Measurements from ENCODE around the gene DHX40.

The DHX40 gene

GRCh38 chr17:59620064-59620359 is 54.6 kb downstream of the DHX40 start:
- H3K36me3 ChIP-seq (ENCODE audit: control insufficient read depth, insufficient read depth, low read length): no peaks in the 10 kb centered on the region
- H3K4me3 ChIP-seq (replicated peaks; ENCODE audit: low read depth, low read length): peak overlapping the region; percentile 98
- no peak for DNase-seq (ENCODE audit: extremely low read depth, insufficient read length)
- TF ChIP-seq, protein P1, sequence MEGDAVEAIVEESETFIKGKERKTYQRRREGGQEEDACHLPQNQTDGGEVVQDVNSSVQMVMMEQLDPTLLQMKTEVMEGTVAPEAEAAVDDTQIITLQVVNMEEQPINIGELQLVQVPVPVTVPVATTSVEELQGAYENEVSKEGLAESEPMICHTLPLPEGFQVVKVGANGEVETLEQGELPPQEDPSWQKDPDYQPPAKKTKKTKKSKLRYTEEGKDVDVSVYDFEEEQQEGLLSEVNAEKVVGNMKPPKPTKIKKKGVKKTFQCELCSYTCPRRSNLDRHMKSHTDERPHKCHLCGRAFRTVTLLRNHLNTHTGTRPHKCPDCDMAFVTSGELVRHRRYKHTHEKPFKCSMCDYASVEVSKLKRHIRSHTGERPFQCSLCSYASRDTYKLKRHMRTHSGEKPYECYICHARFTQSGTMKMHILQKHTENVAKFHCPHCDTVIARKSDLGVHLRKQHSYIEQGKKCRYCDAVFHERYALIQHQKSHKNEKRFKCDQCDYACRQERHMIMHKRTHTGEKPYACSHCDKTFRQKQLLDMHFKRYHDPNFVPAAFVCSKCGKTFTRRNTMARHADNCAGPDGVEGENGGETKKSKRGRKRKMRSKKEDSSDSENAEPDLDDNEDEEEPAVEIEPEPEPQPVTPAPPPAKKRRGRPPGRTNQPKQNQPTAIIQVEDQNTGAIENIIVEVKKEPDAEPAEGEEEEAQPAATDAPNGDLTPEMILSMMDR (IDR thresholded peaks at IDR 0.05; ENCODE audit: insufficient read depth, low read length, poor library complexity, severe bottlenecking): no peak
- H3K27me3 ChIP-seq (replicated peaks; ENCODE audit: control insufficient read depth, insufficient read depth, low read length): no peaks in the 10 kb centered on the region

DNA sequence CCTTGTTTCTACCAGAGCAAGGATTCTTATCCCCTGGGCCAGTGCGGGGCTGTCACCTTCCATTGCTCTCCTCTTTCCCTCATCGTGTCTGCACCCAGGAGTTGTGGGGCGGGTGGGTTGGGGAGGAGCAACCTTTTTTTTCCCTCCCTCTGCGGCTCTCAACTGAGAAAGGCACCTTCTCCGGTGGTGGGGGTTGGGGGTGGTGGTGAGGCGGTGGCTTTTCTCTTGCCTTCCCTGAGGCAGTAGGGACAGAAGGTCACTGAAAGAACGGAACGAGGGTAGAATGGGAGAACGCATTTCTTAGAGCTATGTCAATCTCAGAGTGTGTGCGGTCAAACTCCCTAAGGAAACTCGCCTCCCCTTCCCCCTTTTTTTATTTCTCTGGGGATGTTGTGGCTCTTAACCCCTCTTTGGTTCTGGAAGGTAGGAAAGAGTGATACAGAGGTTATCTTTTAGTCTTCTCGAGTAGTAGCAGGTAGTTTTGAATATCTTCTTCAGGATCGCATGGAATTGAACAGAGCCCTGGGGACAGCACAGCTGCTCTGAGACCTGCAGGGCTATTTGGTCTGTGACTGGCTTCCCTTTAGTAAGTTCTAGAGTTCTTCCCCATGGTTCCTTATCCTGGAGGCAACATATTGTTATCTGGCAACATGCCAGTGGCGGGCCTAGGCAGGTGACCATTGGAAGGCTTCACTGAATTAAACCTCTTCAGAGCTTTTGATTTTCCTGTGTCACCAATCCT is 55.3 kb downstream of the DHX40 start:
- peak overlapping the region; percentile 98 for H3K4me3 ChIP-seq (replicated peaks; ENCODE audit: low read depth, low read length)
- TF ChIP-seq, protein P1 (IDR thresholded peaks at IDR 0.05; ENCODE audit: insufficient read depth, low read length, poor library complexity, severe bottlenecking): no peak
- H3K27me3 ChIP-seq (replicated peaks; ENCODE audit: control insufficient read depth, insufficient read depth, low read length): no peaks in the 10 kb centered on the region
- H3K36me3 ChIP-seq (ENCODE audit: control insufficient read depth, insufficient read depth, low read length): no peaks in the 10 kb centered on the region
- DNase-seq (ENCODE audit: extremely low read depth, insufficient read length): peak; percentile 29

DNA sequence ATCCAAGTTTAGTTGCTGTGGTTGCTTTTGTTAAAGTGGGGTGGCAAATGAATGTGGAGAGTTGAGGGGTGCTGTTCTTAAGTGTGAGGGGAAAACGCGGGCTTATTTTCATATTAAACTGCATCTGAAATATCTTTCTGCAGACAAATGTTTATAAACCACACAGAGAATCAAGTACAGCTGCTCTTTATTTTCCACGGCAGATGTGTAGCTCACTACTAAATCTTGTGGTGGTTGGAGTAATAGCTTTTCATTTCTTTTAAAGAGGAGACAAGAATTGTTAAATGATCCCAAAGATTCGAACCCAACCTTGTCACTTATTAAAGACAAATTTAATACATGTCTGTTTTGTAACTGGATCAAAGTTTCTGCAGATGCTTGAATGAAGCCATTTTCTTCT is 56.4 kb downstream of the DHX40 start:
- Histone ChIP-seq H3K4me3 (replicated peaks; ENCODE audit: low read depth, low read length) (peak overlapping the region; percentile 98), H3K36me3 (ENCODE audit: control insufficient read depth, insufficient read depth, low read length) (no peaks in the 10 kb centered on the region), H3K27me3 (replicated peaks; ENCODE audit: control insufficient read depth, insufficient read depth, low read length) (no peaks in the 10 kb centered on the region)
- TF ChIP-seq, protein P1 (IDR thresholded peaks at IDR 0.05; ENCODE audit: insufficient read depth, low read length, poor library complexity, severe bottlenecking): no peak
- no peak for DNase-seq (ENCODE audit: extremely low read depth, insufficient read length)

DNA sequence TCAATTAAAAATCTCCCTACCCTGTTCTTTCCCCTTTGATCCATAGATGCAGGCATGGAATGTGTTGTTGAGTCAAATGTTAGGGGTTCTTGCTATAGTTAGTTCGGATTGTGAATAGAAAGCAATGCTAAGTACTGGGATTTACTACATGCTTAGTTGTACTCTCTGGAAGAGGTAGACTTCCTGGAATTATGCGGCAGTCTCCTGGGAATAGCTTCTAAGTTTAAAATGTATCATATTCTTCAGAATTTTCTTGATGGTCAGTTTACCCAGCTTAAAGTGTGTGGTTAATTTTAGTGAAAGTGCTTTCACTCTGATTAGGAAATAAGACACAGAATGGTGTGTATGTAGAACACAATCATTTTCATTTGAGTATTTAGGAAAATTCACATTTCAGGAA is 57.7 kb downstream of the DHX40 start:
- TF ChIP-seq, protein P1 (IDR thresholded peaks at IDR 0.05; ENCODE audit: insufficient read depth, low read length, poor library complexity, severe bottlenecking): no peak
- Histone ChIP-seq H3K27me3 (replicated peaks; ENCODE audit: control insufficient read depth, insufficient read depth, low read length) (no peaks in the 10 kb centered on the region), H3K36me3 (ENCODE audit: control insufficient read depth, insufficient read depth, low read length) (no peaks in the 10 kb centered on the region), H3K4me3 (replicated peaks; ENCODE audit: low read depth, low read length) (peak overlapping the region; percentile 98)
- no peak for DNase-seq (ENCODE audit: extremely low read depth, insufficient read length)

GRCh38 chr17:59626756-59627155 is 61.3 kb downstream of the DHX40 start:
- Histone ChIP-seq H3K27me3 (replicated peaks; ENCODE audit: control insufficient read depth, insufficient read depth, low read length) (no peaks in the 10 kb centered on the region), H3K4me3 (replicated peaks; ENCODE audit: low read depth, low read length) (no peak overlapping the region; the same call in 1 of the 2 replicates), H3K36me3 (ENCODE audit: control insufficient read depth, insufficient read depth, low read length) (peaks cover 4% of the 10 kb centered on the region)
- no peak for DNase-seq (ENCODE audit: extremely low read depth, insufficient read length)
- TF ChIP-seq, protein P1 (IDR thresholded peaks at IDR 0.05; ENCODE audit: insufficient read depth, low read length, poor library complexity, severe bottlenecking): no peak

- H3K27me3 ChIP-seq (replicated peaks; ENCODE audit: control insufficient read depth, insufficient read depth, low read length): no peaks in the 10 kb centered on the region
- TF ChIP-seq, protein P1 (IDR thresholded peaks at IDR 0.05; ENCODE audit: insufficient read depth, low read length, poor library complexity, severe bottlenecking): no peak
- peaks cover 4% of the 10 kb centered on the region for H3K36me3 ChIP-seq (ENCODE audit: control insufficient read depth, insufficient read depth, low read length)
- DNase-seq (ENCODE audit: extremely low read depth, insufficient read length): no peak
- no peak overlapping the region; the same call in 1 of the 2 replicates for H3K4me3 ChIP-seq (replicated peaks; ENCODE audit: low read depth, low read length)
These were observed 61.9 kb downstream of the DHX40 start for GRCh38 chr17:59627274-59627673.
